ENCODE results near the gene DNAJC30.

Gene DNAJC30

DNA sequence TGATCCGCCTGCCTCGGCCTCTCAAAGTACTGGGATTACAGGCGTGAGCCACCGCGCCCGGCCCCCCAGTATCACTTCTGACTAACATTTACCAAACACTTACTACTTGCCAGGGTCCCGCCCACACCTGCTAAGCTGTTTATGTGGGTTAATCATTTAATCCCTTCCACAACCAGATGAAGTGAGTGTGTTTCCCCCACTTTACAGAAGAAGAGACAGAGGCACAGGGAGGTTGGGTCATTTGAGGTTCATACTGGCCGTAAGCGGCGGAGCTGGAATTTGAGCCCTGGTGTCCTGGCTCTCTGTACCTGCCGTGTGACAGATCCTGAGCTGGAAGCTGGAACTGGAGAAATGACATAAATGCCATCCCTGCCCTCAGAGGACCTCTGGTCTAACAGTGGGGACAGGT, 30.7 kb downstream of the DNAJC30 start:
- Histone ChIP-seq H3F3A (ENCODE audit: control insufficient read depth, insufficient read depth) (no peaks in the 10 kb centered on the region), H4K20me1 (ENCODE audit: control insufficient read depth, insufficient read depth, low read depth, low read length) (no peaks in the 10 kb centered on the region), H3K36me3 (ENCODE audit: control insufficient read depth, low read length) (no peaks in the 10 kb centered on the region), H3K27me3 (ENCODE audit: control insufficient read depth, low read length) (peaks cover 33% of the 10 kb centered on the region), H3K9me3 (ENCODE audit: control insufficient read depth, insufficient read depth, low read length) (no peaks in the 10 kb centered on the region), H3K4me2 (ENCODE audit: low read length) (no peak overlapping the region), H3K4me1 (ENCODE audit: control insufficient read depth, low read length) (peaks cover 5% of the 10 kb centered on the region), H3K79me2 (ENCODE audit: control insufficient read depth, low read length) (no peaks in the 10 kb centered on the region), H3K27ac (ENCODE audit: low read depth, low read length) (no peak overlapping the region), H3K4me3 (ENCODE audit: low read length) (no peak overlapping the region), H3K9me2 (replicated peaks; ENCODE audit: control insufficient read depth, low read length) (no peaks in the 10 kb centered on the region)
- TF ChIP-seq EZH2phosphoT487 (IDR thresholded peaks at IDR 0.05; ENCODE audit: borderline replicate concordance, low read length) (no peak), CTCF (IDR thresholded peaks at IDR 0.05; ENCODE audit: low read depth, low read length, poor library complexity, severe bottlenecking) (no peak)

GRCh38 chr7:73650524-73650923, 32.7 kb downstream of the DNAJC30 start:
- H3K79me2 ChIP-seq (ENCODE audit: control insufficient read depth, low read length): no peaks in the 10 kb centered on the region
- no peaks in the 10 kb centered on the region for H3F3A ChIP-seq (ENCODE audit: control insufficient read depth, insufficient read depth)
- TF ChIP-seq EZH2phosphoT487 (IDR thresholded peaks at IDR 0.05; ENCODE audit: borderline replicate concordance, low read length) (no peak), CTCF (IDR thresholded peaks at IDR 0.05; ENCODE audit: low read depth, low read length, poor library complexity, severe bottlenecking) (no peak)
- H3K36me3 ChIP-seq (ENCODE audit: control insufficient read depth, low read length): no peaks in the 10 kb centered on the region
- peaks cover 51% of the 10 kb centered on the region for H3K27me3 ChIP-seq (ENCODE audit: control insufficient read depth, low read length)
- no peak overlapping the region for H3K4me2 ChIP-seq (ENCODE audit: low read length)
- H4K20me1 ChIP-seq (ENCODE audit: control insufficient read depth, insufficient read depth, low read depth, low read length): 0 out of 2 replicates have a peak, but pooled peaks cover 3% of the 10 kb centered on the region
- H3K9me2 ChIP-seq (replicated peaks; ENCODE audit: control insufficient read depth, low read length): no peaks in the 10 kb centered on the region
- H3K4me1 ChIP-seq (ENCODE audit: control insufficient read depth, low read length): peaks cover 5% of the 10 kb centered on the region
- H3K9me3 ChIP-seq (ENCODE audit: control insufficient read depth, insufficient read depth, low read length): no peaks in the 10 kb centered on the region
- no peak overlapping the region for H3K27ac ChIP-seq (ENCODE audit: low read depth, low read length)
- no peak overlapping the region for H3K4me3 ChIP-seq (ENCODE audit: low read length)

GRCh38 chr7:73649576-73649975, 33.7 kb downstream of the DNAJC30 start:
- Histone ChIP-seq H3K9me2 (replicated peaks; ENCODE audit: control insufficient read depth, low read length) (no peaks in the 10 kb centered on the region), H3K27ac (ENCODE audit: low read depth, low read length) (no peak overlapping the region), H3K9me3 (ENCODE audit: control insufficient read depth, insufficient read depth, low read length) (no peaks in the 10 kb centered on the region), H3K4me2 (ENCODE audit: low read length) (no peak overlapping the region), H3K79me2 (ENCODE audit: control insufficient read depth, low read length) (no peaks in the 10 kb centered on the region), H4K20me1 (ENCODE audit: control insufficient read depth, insufficient read depth, low read depth, low read length) (0 out of 2 replicates have a peak, but pooled peaks cover 3% of the 10 kb centered on the region), H3K4me1 (ENCODE audit: control insufficient read depth, low read length) (peaks cover 5% of the 10 kb centered on the region), H3K27me3 (ENCODE audit: control insufficient read depth, low read length) (peaks cover 60% of the 10 kb centered on the region), H3K4me3 (ENCODE audit: low read length) (no peak overlapping the region), H3F3A (ENCODE audit: control insufficient read depth, insufficient read depth) (no peaks in the 10 kb centered on the region), H3K36me3 (ENCODE audit: control insufficient read depth, low read length) (no peaks in the 10 kb centered on the region)
- TF ChIP-seq CTCF (IDR thresholded peaks at IDR 0.05; ENCODE audit: low read depth, low read length, poor library complexity, severe bottlenecking) (no peak), EZH2phosphoT487 (IDR thresholded peaks at IDR 0.05; ENCODE audit: borderline replicate concordance, low read length) (no peak)

Measured in DOHH2 (cell line).